Measurements from ENCODE around the gene RALGPS1.

RALGPS1 gene

DNA sequence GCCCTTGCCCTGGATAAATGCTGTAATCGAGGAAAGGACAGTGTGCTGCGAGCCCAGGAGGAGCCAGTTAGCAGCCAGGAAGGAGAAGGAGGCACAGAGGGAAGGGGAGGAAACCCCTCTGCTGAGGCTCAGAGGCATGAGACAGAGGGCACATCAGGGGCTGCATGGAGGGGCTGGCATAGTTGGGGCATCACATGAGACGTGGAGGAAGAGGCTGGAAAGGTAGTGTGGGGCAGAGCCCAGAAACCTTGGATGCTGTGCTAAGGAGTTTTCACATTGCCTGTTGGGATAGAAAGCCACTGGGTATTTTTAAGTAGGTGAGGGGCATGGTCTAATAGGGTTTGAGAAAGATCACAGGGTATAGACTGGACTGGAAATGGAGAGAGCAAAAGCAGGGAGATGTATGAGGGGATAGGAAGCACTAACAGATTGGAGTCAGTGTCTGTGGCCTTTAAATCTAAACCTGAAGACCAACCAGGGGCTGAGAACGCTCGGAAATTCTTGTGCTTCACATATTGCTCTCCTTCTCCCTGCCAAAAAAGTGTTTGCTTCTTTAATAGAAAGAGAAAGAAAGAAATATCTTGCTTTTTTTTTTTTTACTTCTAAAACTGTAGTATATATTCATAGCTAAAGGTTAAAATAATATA, 240.9 kb downstream of the RALGPS1 start:
- Histone ChIP-seq H3K9me3 (replicated peaks; ENCODE audit: insufficient read depth, low read length) (no peaks in the 10 kb centered on the region), H3K79me2 (ENCODE audit: low read length) (no peaks in the 10 kb centered on the region), H3K9me2 (replicated peaks; ENCODE audit: insufficient read depth, low read length) (no peaks in the 10 kb centered on the region), H2AFZ (ENCODE audit: low read length) (no peak overlapping the region), H3K4me3 (ENCODE audit: low read length) (no peak overlapping the region), H3K27me3 (replicated peaks; ENCODE audit: insufficient read depth, low read length) (no peaks in the 10 kb centered on the region), H3F3A (ENCODE audit: insufficient read depth, low read length) (peaks cover 15% of the 10 kb centered on the region), H3K27ac (ENCODE audit: low read length) (no peak overlapping the region), H4K20me1 (ENCODE audit: insufficient read depth, low read length) (no peaks in the 10 kb centered on the region), H3K4me1 (ENCODE audit: low read length) (peaks cover 21% of the 10 kb centered on the region), H3K9ac (ENCODE audit: low read length) (no peak overlapping the region), H3K36me3 (replicated peaks; ENCODE audit: insufficient read depth, low read length) (no peaks in the 10 kb centered on the region), H3K4me2 (ENCODE audit: low read depth, low read length) (0 out of 2 replicates have a peak overlapping the region, but pooled peaks have one; percentile 62)
- DNase-seq = no peak
- TF ChIP-seq EZH2 (optimal IDR thresholded peaks at IDR 0.05; ENCODE audit: low read depth, low read length) (no peak), EZH2phosphoT487 (IDR thresholded peaks at IDR 0.05; ENCODE audit: low read length) (no peak)
- TF ChIP-seq, protein P1, sequence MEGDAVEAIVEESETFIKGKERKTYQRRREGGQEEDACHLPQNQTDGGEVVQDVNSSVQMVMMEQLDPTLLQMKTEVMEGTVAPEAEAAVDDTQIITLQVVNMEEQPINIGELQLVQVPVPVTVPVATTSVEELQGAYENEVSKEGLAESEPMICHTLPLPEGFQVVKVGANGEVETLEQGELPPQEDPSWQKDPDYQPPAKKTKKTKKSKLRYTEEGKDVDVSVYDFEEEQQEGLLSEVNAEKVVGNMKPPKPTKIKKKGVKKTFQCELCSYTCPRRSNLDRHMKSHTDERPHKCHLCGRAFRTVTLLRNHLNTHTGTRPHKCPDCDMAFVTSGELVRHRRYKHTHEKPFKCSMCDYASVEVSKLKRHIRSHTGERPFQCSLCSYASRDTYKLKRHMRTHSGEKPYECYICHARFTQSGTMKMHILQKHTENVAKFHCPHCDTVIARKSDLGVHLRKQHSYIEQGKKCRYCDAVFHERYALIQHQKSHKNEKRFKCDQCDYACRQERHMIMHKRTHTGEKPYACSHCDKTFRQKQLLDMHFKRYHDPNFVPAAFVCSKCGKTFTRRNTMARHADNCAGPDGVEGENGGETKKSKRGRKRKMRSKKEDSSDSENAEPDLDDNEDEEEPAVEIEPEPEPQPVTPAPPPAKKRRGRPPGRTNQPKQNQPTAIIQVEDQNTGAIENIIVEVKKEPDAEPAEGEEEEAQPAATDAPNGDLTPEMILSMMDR (IDR thresholded peaks at IDR 0.05; ENCODE audit: low read length) = no peak

DNA sequence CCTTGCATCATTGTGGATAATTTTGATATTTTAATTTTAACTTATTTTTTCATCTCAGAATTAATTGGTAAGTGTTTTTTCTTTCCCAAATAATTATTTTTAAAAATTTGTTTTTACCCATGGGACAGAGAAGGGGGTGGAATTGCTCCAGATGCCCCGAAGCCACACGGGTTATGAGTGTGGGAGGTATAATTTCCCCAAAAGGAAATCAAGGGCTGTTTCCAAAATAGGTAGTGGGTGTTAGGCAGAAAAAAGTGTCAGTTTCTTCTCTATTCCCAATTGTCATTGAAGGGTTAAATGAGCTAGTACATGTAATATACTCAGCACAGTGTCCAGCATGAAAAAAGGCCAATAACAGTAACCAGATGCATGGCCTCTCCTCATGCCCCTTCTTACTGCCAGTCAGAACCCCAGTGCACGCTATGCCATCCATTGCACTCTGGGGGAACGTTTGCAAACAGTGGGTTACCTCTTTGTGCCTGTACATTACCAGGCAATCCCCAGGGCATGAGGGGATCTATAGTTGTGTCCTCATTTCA, 244.3 kb downstream of the RALGPS1 start:
- Histone ChIP-seq H3K27me3 (replicated peaks; ENCODE audit: insufficient read depth, low read length) (no peaks in the 10 kb centered on the region), H3K27ac (ENCODE audit: low read length) (no peak overlapping the region), H3K36me3 (replicated peaks; ENCODE audit: insufficient read depth, low read length) (no peaks in the 10 kb centered on the region), H3K4me1 (ENCODE audit: low read length) (peaks cover 27% of the 10 kb centered on the region), H3F3A (ENCODE audit: insufficient read depth, low read length) (peaks cover 20% of the 10 kb centered on the region), H3K79me2 (ENCODE audit: low read length) (no peaks in the 10 kb centered on the region), H3K4me2 (ENCODE audit: low read depth, low read length) (no peak overlapping the region), H4K20me1 (ENCODE audit: insufficient read depth, low read length) (no peaks in the 10 kb centered on the region), H3K9me3 (replicated peaks; ENCODE audit: insufficient read depth, low read length) (no peaks in the 10 kb centered on the region), H2AFZ (ENCODE audit: low read length) (no peak overlapping the region), H3K9ac (ENCODE audit: low read length) (no peak overlapping the region), H3K9me2 (replicated peaks; ENCODE audit: insufficient read depth, low read length) (no peaks in the 10 kb centered on the region), H3K4me3 (ENCODE audit: low read length) (no peak overlapping the region)
- TF ChIP-seq EZH2phosphoT487 (IDR thresholded peaks at IDR 0.05; ENCODE audit: low read length) (no peak), EZH2 (optimal IDR thresholded peaks at IDR 0.05; ENCODE audit: low read depth, low read length) (no peak)
- TF ChIP-seq, protein P1 (IDR thresholded peaks at IDR 0.05; ENCODE audit: low read length) = no peak
- DNase-seq = no peak

DNA sequence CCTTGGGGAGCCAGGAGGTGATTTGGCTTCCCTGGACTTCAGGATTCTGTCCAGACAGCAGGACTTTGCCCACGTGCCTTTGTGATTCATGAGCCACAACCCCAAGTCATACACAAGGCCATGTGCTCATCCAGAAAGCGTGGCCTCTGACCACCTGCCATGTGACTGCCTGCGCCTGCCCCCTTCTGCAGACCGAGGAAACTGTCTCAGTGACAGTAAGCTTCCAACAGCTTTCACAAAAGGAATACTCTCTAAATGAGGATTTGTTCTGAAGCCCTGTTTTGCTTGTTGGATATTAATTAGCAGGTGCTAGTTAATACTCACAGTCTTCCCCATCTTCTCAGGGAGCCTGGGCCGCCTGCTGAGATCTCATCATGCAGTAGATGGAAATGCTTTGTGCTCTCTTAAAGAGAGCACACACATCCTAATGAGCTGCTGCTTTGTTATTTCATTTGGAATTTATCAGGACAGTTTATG, 244.8 kb downstream of the RALGPS1 start:
- TF ChIP-seq, protein P1 (IDR thresholded peaks at IDR 0.05; ENCODE audit: low read length) = no peak
- TF ChIP-seq EZH2phosphoT487 (IDR thresholded peaks at IDR 0.05; ENCODE audit: low read length) = no peak
- TF ChIP-seq EZH2 (optimal IDR thresholded peaks at IDR 0.05; ENCODE audit: low read depth, low read length) = no peak
- H3K9me3 ChIP-seq (replicated peaks; ENCODE audit: insufficient read depth, low read length) = no peaks in the 10 kb centered on the region
- H3K9ac ChIP-seq (ENCODE audit: low read length) = no peak overlapping the region
- no peak overlapping the region for H3K27ac ChIP-seq (ENCODE audit: low read length)
- H3K4me1 ChIP-seq (ENCODE audit: low read length) = peaks cover 25% of the 10 kb centered on the region
- H2AFZ ChIP-seq (ENCODE audit: low read length) = no peak overlapping the region
- no peak overlapping the region for H3K4me3 ChIP-seq (ENCODE audit: low read length)
- no peaks in the 10 kb centered on the region for H4K20me1 ChIP-seq (ENCODE audit: insufficient read depth, low read length)
- no peaks in the 10 kb centered on the region for H3K27me3 ChIP-seq (replicated peaks; ENCODE audit: insufficient read depth, low read length)
- H3K9me2 ChIP-seq (replicated peaks; ENCODE audit: insufficient read depth, low read length) = no peaks in the 10 kb centered on the region
- DNase-seq = no peak
- H3K4me2 ChIP-seq (ENCODE audit: low read depth, low read length) = no peak overlapping the region
- peaks cover 15% of the 10 kb centered on the region for H3F3A ChIP-seq (ENCODE audit: insufficient read depth, low read length)
- H3K36me3 ChIP-seq (replicated peaks; ENCODE audit: insufficient read depth, low read length) = no peaks in the 10 kb centered on the region
- no peaks in the 10 kb centered on the region for H3K79me2 ChIP-seq (ENCODE audit: low read length)
